Stromal cell of bone marrow (primary cell): ENCODE results near the gene ST6GALNAC6.
"Not testable (repeated sequence)": the region's sequence is repeated elsewhere in the genome, so short reads cannot be mapped to it uniquely, and the experiment has no call there.

Source experiments
- DNase-seq: peaks from one replicate; pipeline ENCODE4 v3.0.0-alpha.2; 2012; ENCODE audit warnings: low read depth

The ST6GALNAC6 gene

DNA sequence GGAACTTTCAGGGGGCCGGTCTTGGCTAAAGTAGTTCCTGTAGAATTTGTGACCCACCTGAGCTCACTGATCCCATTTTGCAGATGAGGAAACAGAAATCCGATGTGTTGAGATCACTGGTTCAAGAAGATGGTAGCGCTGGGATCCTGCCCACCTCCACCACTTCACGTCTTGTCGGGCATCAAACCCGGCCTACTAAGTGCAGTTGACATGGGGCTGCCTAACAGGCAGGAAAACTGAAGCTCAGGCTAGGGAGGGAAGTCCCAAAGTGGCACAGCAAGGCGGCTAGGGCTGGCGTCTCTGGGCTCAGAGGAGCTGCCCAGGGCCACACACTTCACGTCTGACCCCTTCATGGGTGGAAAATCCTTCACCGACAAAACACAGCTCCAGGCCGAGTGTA is 44.4 kb downstream of the ST6GALNAC6 start:
- DNase-seq: no peak

DNA sequence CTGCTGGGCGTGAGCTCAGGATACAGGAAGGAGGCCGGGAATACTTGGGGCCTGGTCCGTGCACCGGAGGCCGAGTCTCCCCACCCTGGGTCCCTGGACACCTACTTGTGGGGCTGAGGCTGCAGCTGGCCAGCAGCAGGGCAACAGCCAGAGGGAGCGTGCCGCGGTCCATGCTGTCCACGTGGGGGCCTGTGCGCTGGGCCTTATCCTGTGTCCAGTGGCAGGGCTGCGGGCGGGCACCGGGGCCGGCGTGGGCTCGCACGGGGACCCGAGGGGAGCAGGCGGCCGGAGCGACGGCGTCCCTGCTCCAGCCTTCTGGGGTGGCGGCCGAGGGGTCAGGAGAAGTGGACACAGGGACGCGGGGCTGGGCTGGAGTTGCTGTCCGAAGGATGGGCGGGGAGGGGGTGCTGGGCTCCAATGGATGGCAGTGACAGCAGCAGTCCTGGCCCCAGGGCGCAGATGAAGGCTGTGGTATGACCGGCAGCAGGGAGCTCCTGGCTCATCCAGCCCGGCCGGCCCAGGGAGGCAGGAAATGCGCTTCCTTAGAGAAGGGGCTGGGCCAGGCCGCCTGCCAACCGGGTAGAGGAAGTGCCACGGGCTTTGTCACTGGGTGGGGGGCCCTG is 45.1 kb downstream of the ST6GALNAC6 start, which contains the start of gene ENG:
TSS of gene ENG (minus strand) at position 475 of the 623 bp plus-strand sequence. CDS start at position 172, 303 bp downstream.
- no peak for DNase-seq

DNA sequence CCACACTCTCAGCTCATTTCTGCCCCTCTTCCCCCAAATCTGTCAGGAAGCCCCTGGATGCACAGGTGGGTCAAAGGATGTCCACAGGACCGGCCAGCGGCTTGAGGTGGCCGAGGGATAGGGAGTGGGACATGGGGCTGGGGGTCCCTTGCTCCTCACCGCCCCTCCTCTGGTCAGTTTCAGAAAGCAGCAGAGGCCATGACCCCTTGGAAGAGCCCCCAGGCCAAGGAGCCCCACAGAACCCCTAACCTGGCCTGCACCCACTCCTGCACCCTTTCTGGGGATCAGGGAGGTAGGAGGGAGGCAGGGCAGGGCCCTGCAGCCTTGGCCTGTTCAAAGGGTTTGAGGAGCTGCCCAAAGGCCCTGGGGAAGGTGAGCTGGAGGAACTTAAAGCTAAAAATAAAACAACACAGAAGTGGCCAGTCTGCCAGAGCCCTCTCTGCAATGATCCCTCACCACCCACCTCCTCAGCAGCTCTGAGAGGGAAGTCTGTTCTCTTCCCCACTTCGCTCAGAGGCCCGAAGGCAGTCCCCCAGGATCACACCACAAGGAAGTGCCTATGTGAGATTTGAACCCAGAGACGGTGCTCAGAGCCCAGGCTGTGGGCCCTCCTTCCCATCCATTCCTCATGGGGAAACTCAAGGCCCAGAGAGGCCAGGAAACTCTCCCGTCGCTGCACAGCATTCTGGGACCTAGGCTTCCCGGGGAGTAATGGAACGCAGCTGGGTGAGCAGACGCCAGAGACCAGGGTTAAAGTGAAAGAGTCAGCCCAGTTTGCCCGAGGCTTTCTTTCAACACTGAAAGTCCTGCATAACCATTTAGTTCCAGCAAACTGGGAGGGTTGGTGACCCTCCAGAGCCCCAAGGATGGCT is 45.9 kb downstream of the ST6GALNAC6 start:
- DNase-seq: no peak

DNA sequence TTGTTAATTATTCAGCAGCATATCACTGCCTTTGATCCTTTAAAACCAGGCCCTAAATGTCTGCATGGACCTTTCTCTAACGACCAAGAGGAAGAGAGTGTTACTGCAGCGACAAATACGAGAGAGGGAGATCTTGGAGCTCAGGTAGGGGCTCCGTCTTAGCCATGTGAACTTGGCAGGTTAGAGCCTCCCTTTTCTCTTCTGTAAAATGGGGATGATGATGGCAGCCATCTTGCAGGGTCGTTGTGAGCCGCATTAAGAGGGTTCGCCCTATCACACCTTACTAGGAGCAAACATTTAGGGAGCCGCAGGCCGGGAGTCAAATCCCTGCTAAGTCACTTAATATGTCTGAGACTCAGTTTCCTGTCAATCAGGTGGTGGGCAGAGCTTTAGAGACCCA is 46.6 kb downstream of the ST6GALNAC6 start:
- no peak for DNase-seq

DNA sequence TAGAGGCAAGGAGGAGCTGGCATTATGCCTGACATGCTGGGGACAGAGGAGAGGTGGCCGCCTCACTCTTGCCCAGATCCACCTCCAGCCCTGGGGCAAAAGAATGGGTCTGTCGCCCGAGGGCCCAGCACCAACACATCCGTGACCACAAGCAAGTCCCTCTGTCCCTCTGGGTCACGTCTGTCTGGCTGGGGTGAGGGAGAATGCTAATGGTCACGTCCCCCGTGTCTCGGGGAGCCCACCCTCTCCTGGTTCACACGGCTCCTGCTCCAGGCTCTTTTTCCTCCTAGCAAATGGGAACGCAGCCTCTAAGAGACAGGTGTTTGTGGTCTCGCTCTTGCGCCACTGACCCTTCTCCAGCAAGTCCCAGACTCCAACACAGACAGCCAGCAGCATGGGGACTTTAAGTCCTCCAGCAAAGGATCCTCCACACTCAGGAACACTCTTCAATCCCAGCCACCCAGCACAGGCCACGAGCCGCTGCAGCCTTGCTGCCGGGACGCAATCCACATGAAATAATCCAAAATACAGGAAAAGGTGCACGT is 49.0 kb downstream of the ST6GALNAC6 start:
- no peak for DNase-seq

DNA sequence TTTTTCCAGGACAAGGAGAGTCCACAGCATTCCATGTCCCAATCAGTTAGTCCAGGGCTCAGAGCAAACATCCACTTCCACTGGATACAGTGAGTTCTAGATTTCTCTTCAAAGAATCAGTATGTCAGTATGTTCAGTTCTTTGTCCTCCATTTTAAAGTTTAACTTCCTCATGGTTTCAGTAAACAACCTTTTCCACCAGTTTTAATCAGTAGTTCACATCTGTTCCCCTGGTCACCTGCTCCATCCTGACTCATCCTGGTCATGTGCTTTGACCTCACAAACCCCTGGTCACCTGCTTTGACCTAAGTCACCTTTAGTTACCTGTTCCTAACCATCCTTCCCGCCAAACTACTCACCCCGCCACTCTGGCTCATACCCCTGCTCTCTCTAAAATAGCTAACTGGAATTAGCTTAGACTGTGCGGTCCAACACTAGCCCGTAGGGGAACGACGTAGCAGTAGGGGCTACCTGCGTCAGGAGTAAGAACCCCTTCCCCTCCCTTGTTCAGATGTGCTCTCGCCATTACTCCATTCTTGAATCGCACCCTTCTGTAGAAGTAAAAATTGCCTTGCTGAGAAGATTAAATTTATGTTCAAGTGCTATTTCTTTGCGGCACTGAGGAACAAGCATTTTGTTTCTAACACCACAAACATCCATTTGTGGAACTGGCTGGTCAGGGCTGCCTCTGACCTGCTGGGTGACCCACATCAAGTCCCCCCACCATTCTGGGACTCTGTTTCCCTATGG is 50.5 kb downstream of the ST6GALNAC6 start:
- DNase-seq: no peak

DNA sequence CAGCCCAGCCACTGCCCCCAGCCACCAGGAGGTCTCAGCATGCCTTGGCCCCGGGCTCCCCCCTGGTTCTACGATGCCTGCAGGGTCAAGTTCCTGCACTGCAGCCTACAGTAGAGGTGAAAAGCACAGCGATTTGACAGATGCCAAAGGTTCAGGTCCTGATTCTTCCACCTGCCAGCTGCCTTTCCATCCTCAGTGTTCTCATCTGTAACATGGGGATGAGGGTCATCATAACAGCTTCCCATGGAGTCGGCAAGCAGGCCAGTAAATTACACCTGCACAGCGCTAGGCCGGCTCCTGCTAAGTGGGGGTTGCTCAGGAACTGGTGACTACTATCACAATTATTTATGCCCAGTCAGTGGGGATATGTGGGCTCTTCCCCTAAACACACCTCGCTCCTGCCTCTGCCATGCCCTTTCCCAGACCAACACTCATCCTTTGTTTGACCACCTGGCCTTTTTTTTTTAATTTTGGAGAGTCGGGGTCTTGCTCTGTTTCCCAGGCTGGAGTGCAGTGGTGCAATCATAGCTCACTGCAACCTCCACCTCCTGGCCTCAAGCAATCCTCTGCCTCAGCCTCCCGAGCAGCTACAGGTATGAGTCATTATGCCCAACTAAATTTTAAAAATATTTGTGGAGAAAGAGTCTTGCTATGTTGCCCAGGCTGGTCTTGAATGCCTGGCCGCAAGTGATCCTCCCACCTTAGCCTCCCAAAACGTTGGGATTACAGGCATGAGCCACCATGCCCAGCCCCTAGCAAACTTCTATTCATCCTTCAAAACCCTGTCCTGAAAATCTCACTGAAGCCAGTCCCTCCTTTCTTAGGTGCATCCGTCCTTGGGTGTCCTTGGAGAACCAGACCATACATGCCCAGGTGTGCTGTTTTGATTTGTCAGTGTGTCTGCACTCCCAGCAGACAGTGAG is 51.3 kb downstream of the ST6GALNAC6 start:
- DNase-seq: no peak

DNA sequence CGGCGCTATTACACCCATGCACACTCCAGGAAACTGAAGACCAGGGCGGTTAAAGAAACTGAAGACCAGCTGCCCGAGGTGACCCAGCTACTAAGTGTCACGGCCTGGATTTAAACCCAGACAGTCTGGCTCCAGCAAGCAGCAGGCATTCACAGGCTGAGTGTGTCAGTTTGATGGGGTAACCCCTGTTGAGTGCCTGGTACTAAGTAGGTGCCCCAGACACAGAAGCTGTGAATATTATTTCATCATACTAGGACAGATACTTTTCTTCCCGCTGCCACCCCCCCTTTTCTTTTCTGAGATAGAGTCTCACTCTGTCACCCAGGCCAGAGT is 52.3 kb downstream of the ST6GALNAC6 start:
- DNase-seq: no peak

DNA sequence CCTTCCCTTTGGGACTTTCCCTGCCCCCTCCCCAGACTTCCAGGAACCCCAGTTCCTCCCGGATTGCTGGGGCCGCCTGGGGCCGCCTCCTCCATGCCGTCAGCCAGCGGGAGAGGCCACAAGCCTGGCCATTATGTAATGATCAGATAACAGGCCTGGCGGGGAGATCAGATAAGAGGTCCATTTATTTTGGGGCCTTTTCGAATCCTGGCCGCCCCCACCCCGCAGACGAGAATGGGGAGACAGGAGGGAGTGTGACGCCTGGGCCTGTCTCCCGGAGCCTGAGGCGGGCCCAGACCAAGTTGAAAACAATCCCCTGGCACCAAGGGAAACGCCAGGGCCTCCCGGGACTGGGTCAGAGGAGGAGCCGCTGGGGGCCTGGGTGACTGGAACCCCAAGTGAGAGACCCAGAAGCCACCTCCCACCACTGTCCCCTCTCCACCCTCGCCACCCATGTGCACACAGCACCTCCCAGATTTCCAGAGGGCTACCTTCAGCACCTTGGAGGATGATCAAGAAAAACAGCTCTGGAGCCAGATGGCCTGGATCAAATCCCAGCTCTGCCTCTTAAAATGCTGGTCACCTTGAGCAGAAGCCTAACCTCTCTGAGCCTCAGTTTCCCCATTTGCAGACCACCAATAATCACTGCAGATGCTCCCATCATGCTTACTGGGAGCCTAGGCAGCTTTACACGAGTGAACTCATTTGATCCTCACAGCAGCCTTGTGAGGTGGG is 52.8 kb downstream of the ST6GALNAC6 start:
- DNase-seq: no peak

DNA sequence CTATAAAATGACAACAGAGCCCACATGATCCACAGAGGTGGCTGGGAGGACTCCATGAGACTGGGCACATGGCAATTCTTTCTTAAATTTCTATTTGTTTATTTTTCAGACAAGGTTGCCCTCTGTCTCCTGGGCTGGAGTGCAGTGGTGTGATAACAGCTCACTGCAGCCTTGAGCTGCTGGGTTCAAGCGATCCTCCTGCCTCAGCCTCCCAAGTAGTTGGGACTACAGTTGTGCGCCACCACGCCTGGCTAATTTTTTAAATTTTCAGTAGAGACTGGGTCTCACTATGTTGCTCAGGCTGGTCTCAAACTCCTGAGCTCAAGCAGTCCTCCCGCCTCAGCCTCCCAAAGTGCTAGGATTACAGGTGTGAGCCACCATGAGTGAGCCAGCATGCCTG is 53.8 kb downstream of the ST6GALNAC6 start:
- DNase-seq: not testable (repeated sequence)

DNA sequence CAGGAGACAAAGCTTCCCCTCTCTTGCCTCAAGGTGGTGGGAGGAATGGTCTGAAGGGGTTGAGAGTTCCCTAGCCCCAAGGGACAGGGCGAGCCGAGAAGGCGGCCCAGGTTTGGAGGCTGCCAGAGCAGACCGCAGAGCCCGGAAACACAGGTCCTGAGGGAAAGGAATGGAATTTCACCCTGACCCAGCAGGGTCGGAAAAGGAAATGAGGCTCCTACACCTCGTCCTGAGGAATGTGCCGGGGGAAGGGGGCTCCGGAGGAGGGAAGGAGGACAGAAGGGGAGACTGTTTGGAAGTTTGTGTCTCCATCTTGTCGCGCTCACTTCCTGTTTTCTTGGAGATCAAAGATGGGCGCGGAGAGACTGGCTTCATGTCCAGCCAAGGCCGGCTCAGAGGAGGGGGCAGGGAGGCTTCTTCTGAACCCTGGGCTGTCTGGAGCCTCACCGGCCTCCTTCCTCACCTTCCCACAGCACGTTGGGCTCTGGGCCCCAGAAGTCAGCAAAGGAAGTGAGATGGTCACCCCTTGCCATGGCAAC is 54.5 kb downstream of the ST6GALNAC6 start:
- no peak for DNase-seq

DNA sequence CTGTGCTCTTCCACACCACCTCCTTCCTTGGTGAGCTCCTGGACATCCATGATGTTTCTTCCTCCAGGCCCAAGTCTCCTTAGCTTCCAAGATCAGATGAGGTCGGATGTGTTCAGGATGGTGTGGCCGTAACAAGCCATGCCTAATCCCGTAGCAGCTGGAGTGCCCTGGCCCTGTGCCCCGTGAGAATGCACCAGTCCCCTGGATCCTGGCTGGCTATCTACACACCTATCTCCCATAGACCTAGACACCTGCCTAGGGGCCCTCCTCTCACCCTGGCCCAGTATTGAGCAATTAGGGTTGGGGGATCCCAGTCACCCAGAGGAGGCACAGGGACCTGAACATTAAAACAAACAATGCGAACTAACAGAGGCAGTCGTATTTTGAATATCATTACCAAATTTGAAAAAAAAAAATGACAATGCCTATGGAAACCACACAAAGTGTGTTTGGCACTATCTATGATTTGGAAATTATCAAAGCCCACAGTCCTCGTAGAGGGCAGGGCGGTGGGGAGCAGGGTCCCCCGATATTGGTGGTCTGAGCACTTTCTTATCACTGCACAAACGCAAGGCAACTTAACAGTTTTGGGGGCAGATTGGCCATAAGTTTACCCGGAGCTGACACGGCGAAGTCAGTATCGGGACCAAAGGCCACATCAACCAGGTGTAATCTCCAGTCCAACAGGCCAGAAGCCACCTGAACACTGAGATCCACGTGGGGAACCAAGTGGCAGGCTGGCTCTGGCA is 58.1 kb downstream of the ST6GALNAC6 start:
- DNase-seq: no peak

DNA sequence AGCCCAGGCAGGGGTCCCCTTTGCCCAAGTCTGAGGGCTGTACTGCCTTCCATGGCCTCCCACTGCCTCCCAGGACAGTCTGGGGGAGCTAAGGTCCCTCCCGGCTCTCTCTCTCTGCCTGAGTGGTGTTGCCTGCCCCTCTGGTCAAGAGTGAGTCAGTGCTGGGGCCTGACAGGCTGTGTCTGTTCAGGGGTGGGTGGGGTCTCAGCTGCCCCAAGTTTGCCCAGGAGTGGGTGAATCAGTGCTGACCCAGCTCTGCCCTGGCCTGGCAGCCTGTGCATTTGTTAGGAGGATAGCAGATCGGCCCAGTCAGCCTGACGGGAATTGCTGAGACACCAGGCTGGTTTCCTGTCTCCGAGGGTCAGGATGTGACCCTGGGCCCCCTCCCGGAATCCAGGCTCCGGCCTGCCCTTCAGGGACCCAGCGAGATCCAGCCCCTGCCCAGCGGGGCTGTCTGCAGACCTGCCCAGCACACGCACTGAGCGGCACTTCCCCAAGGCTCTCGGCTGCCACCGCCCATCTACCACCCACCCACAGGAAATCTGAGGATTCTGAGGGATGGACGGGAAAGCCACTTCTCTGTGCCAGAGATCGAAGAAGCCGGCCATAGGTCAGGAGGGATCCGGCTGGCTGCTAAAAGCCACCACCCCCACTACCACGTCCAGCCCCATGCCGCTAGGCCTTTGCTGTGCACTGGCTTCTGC is 60.9 kb downstream of the ST6GALNAC6 start:
- peak; percentile 99 for DNase-seq

DNA sequence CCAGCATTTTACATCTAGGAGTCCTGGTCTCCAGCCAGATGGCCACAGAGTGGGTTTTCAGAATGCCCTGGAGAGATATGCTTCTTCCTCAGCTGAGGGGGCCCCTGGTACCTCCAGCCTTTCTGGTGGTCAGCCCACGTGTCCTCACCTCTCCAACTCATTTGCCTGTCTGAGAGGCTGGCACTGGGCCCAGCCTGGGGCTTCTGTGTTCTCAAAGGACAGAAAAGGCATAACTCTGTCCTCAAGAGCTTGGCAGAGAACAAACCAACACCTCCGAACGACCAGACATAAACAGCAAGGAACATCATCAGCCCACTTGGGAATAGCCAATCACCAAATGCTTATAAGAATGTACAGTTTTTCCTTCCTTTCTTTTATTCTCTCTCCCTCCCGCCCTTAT is 62.1 kb downstream of the ST6GALNAC6 start:
- DNase-seq: no peak

DNA sequence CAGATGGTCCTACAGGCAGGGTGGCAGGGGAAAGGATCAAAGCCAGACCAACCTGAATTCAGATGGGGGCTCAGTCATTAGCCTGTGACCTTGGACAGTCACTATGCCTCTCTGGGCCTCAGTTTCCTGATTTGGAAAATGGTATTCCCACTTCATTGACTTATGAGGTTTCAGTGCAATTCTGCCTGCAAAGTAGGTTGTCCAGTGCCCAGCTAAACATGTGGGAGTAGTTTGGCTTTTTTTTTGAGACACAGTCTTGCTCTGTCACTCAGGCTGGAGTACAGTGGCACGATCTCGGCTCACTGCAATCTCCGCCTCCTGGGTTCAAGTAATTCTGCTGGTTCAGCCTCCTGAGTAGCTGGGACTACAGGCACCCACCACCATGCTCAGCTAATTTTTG is 62.8 kb downstream of the ST6GALNAC6 start:
- DNase-seq: not testable (repeated sequence)

DNA sequence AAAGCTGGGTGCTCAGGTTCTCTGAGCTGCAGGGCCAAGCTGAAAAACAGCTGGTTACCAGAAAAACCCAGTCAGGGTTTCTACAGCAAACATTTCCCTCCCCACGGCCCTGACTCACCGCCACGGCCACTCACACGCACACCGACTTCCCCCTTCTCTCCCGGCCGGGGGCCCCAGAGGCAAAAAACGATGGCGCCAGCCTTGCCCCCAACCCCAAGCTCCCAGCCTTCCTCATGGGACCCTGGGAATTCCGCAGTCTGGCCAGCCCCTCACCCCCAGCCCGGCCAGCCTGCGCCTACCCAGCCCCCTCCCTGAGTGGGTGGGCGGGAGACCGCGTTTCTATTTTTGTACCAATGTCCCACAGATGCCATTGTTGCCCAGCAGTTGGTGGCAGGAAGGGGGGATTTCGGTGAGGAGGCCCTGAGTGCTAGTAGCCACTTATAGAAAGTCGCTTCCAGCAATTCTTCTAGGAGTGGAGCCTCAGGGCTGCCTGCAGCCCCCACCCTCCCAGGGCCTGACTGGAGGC is 63.3 kb downstream of the ST6GALNAC6 start:
- DNase-seq: peak; percentile 83
